Astrocyte (in vitro differentiated cells and primary cell): ENCODE results near the gene FNDC3B. TPM values are rescaled to one million over a fixed set of nuclear protein-coding genes. Genes with fewer than 3 reads are reported as not detected.

Source experiments
- DNase-seq: peaks from one replicate; pipeline ENCODE4 v3.0.0-alpha.2; 2010; ENCODE audit warnings: low read depth
- FAIRE-seq: peaks from 2 replicates; lab custom pipeline; 2011; peaks lifted over from hg19 to GRCh38; lab: Jason Lieb, UNC
- H2AFZ ChIP-seq: 2 replicates; pipeline ENCODE4 v1.6.0; 2012; ENCODE audit warnings: low read depth, low read length, inconsistent platforms
- H3K27ac ChIP-seq: 2 replicates; pipeline ENCODE4 v1.5.1; 2011; ENCODE audit warnings: low read depth, low read length, inconsistent platforms
- H3K27me3 ChIP-seq: 2 replicates; pipeline ENCODE4 v1.6.0; 2011; ENCODE audit warnings: low read length, inconsistent platforms; ENCODE audit not compliant: insufficient read depth
- H3K36me3 ChIP-seq: 2 replicates; pipeline ENCODE4 v1.5.1; 2011; ENCODE audit warnings: low read length, inconsistent platforms; ENCODE audit not compliant: insufficient read depth
- H3K4me1 ChIP-seq: 2 replicates; pipeline ENCODE4 v1.5.1; 2011; ENCODE audit warnings: low read length, inconsistent platforms; ENCODE audit not compliant: insufficient read depth
- H3K4me2 ChIP-seq: 2 replicates; pipeline ENCODE4 v1.6.0; 2012; ENCODE audit warnings: low read length, inconsistent platforms
- H3K4me3 ChIP-seq: 2 replicates; pipeline ENCODE4 v1.5.1; 2011; ENCODE audit warnings: low read depth, mild to moderate bottlenecking, low read length, inconsistent platforms; ENCODE audit not compliant: insufficient read depth
- H3K79me2 ChIP-seq: 2 replicates; pipeline ENCODE4 v1.6.0; 2012; ENCODE audit warnings: mild to moderate bottlenecking, low read length, inconsistent platforms; ENCODE audit not compliant: insufficient read depth
- H3K9ac ChIP-seq: 2 replicates; pipeline ENCODE4 v1.6.0; 2012; ENCODE audit warnings: mild to moderate bottlenecking, low read length, inconsistent platforms
- H3K9me3 ChIP-seq: 2 replicates; pipeline ENCODE4 v1.5.1; 2012; ENCODE audit warnings: low read depth, mild to moderate bottlenecking, low read length, inconsistent platforms; ENCODE audit not compliant: insufficient read depth
- H4K20me1 ChIP-seq: 2 replicates; pipeline ENCODE4 v1.6.0; 2012; ENCODE audit warnings: low read length, inconsistent platforms; ENCODE audit not compliant: insufficient read depth
- H3K27ac Mint-ChIP-seq: one replicate; pipeline ENCODE4 v1.8.0; 2021; ENCODE audit warnings: mild to moderate bottlenecking, mixed read lengths; ENCODE audit not compliant: unreplicated experiment
- H3K27me3 Mint-ChIP-seq: one replicate; pipeline ENCODE4 v1.8.0; 2021; ENCODE audit warnings: low read depth, mixed read lengths; ENCODE audit not compliant: unreplicated experiment
- H3K36me3 Mint-ChIP-seq: one replicate; pipeline ENCODE4 v1.8.0; 2021; ENCODE audit warnings: low read depth, mixed read lengths; ENCODE audit not compliant: unreplicated experiment
- H3K4me1 Mint-ChIP-seq: one replicate; pipeline ENCODE4 v1.8.0; 2021; ENCODE audit warnings: low read depth, mixed read lengths; ENCODE audit not compliant: unreplicated experiment
- H3K4me3 Mint-ChIP-seq: one replicate; pipeline ENCODE4 v1.8.0; 2021; ENCODE audit warnings: mild to moderate bottlenecking, moderate library complexity, mixed read lengths; ENCODE audit not compliant: unreplicated experiment
- H3K9me3 Mint-ChIP-seq: one replicate; pipeline ENCODE4 v1.8.0; 2021; ENCODE audit warnings: mild to moderate bottlenecking, mixed read lengths; ENCODE audit not compliant: unreplicated experiment
- EZH2 ChIP-seq: IDR thresholded peaks from 2 replicates; pipeline ENCODE4 v1.6.1; 2012; ENCODE audit warnings: mild to moderate bottlenecking, low read length, inconsistent platforms; ENCODE audit not compliant: insufficient read depth
- total RNA-seq: library from RNA; stranded (reverse); gene quantifications from 2 replicates; pipeline ENCODE4 v1.2.1, GENCODE V29; 2021
- TF ChIP-seq, protein P1 (sequence below): IDR thresholded peaks from 2 replicates; pipeline ENCODE4 v1.5.1; 2011; ENCODE audit warnings: low read depth, mild to moderate bottlenecking, inconsistent platforms, low read length, moderate library complexity; ENCODE audit not compliant: insufficient read depth

Gene FNDC3B
- total RNA-seq, 1 donor from 2014 or later = 327 TPM

GRCh38 chr3:171994646-171995428 lies 44.5 kb upstream of the FNDC3B start:
- peak; percentile 90 for FAIRE-seq
- Histone ChIP-seq H2AFZ (no peak overlapping the region), H3K4me3 (no peak overlapping the region), H3K27me3 (no peaks in the 10 kb centered on the region), H3K9me3 (no peaks in the 10 kb centered on the region), H3K36me3 (no peaks in the 10 kb centered on the region), H3K9ac (no peak overlapping the region), H3K27ac (no peak overlapping the region), H3K4me1 (peaks cover 6% of the 10 kb centered on the region), H3K79me2 (no peaks in the 10 kb centered on the region), H4K20me1 (no peaks in the 10 kb centered on the region), H3K4me2 (peak overlapping the region; percentile 15)
- H3K27ac Mint-ChIP-seq = peak overlapping the region; percentile 30
- H3K4me3 Mint-ChIP-seq = no peak overlapping the region
- H3K36me3 Mint-ChIP-seq = no peaks in the 10 kb centered on the region
- peaks cover 13% of the 10 kb centered on the region for H3K4me1 Mint-ChIP-seq
- peaks cover 4% of the 10 kb centered on the region for H3K9me3 Mint-ChIP-seq
- TF ChIP-seq EZH2 = no peak
- TF ChIP-seq, protein P1, sequence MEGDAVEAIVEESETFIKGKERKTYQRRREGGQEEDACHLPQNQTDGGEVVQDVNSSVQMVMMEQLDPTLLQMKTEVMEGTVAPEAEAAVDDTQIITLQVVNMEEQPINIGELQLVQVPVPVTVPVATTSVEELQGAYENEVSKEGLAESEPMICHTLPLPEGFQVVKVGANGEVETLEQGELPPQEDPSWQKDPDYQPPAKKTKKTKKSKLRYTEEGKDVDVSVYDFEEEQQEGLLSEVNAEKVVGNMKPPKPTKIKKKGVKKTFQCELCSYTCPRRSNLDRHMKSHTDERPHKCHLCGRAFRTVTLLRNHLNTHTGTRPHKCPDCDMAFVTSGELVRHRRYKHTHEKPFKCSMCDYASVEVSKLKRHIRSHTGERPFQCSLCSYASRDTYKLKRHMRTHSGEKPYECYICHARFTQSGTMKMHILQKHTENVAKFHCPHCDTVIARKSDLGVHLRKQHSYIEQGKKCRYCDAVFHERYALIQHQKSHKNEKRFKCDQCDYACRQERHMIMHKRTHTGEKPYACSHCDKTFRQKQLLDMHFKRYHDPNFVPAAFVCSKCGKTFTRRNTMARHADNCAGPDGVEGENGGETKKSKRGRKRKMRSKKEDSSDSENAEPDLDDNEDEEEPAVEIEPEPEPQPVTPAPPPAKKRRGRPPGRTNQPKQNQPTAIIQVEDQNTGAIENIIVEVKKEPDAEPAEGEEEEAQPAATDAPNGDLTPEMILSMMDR = no peak
- DNase-seq = peak; percentile 91
- H3K27me3 Mint-ChIP-seq = no peaks in the 10 kb centered on the region

DNA sequence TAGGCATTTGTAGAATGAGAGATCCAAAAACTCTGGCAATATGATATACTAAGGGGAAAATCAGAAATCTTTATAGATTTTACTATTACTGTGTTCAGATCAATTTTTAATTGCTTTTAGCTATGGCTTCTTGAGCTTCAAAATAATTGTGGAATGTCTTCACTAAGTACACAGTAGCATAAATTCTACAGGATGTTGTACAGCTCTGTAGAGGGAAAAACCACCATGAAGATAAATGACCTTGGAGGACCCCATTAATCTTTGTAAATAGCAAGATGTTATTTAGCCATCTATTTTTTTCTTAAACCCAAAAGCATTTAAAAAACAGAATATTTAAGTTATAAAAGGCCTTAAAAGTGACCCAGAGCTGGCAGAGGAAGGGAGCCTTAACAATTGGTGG lies 43.9 kb upstream of the FNDC3B start:
- H3K4me2 ChIP-seq = peak overlapping the region; percentile 15
- H3K27ac ChIP-seq = no peak overlapping the region

More for the DNA sequence above, 43.9 kb upstream of the FNDC3B start:
- no peaks in the 10 kb centered on the region for H3K36me3 Mint-ChIP-seq
- H3K27me3 Mint-ChIP-seq = no peaks in the 10 kb centered on the region
- no peaks in the 10 kb centered on the region for H3K9me3 ChIP-seq
- no peak overlapping the region for H2AFZ ChIP-seq
- H3K4me1 Mint-ChIP-seq = peaks cover 13% of the 10 kb centered on the region
- H3K9me3 Mint-ChIP-seq = peaks cover 4% of the 10 kb centered on the region
- H3K9ac ChIP-seq = no peak overlapping the region
- no peaks in the 10 kb centered on the region for H4K20me1 ChIP-seq
- TF ChIP-seq, protein P1 = no peak
- no peak for TF ChIP-seq EZH2
- FAIRE-seq (no peak), DNase-seq (peak; percentile 31)
- no peak overlapping the region for H3K4me3 ChIP-seq
- H3K4me3 Mint-ChIP-seq = no peak overlapping the region
- no peaks in the 10 kb centered on the region for H3K27me3 ChIP-seq
- peaks cover 6% of the 10 kb centered on the region for H3K4me1 ChIP-seq
- H3K36me3 ChIP-seq = no peaks in the 10 kb centered on the region
- H3K27ac Mint-ChIP-seq = no peak overlapping the region
- H3K79me2 ChIP-seq = no peaks in the 10 kb centered on the region
